Nephron progenitor cell (in vitro differentiated cells): ENCODE data around the gene COMMD1.
A peak's percentile ranks its signal among the peaks of the same experiment; 100 is the strongest.

Experiments
- DNase-seq: peaks from one replicate; pipeline ENCODE4 v3.0.0; 2021
- H3K27ac Mint-ChIP-seq: 2 replicates; pipeline ENCODE4 v1.8.0; 2021; ENCODE audit warnings: mild to moderate bottlenecking, moderate library complexity, mixed read lengths
- H3K27me3 Mint-ChIP-seq: 2 replicates; pipeline ENCODE4 v1.8.0; 2021; ENCODE audit warnings: mild to moderate bottlenecking, low read depth, mixed read lengths; ENCODE audit not compliant: poor library complexity
- H3K36me3 Mint-ChIP-seq: 2 replicates; pipeline ENCODE4 v1.8.0; 2021; ENCODE audit warnings: low read depth, mixed read lengths
- H3K4me1 Mint-ChIP-seq: 2 replicates; pipeline ENCODE4 v1.8.0; 2021; ENCODE audit warnings: mixed read lengths
- H3K4me3 Mint-ChIP-seq: 2 replicates; pipeline ENCODE4 v1.8.0; 2021; ENCODE audit warnings: mild to moderate bottlenecking, moderate library complexity, mixed read lengths
- H3K9me3 Mint-ChIP-seq: 2 replicates; pipeline ENCODE4 v1.8.0; 2021; ENCODE audit warnings: mild to moderate bottlenecking, moderate library complexity, mixed read lengths
- TF ChIP-seq, protein P1 (sequence below): fragments of 200-600 bp; sonication (generic); IDR thresholded peaks from 2 replicates; pipeline ENCODE4 v1.5.0; 2021; ENCODE audit warnings: antibody characterized with exemption

The COMMD1 gene

DNA sequence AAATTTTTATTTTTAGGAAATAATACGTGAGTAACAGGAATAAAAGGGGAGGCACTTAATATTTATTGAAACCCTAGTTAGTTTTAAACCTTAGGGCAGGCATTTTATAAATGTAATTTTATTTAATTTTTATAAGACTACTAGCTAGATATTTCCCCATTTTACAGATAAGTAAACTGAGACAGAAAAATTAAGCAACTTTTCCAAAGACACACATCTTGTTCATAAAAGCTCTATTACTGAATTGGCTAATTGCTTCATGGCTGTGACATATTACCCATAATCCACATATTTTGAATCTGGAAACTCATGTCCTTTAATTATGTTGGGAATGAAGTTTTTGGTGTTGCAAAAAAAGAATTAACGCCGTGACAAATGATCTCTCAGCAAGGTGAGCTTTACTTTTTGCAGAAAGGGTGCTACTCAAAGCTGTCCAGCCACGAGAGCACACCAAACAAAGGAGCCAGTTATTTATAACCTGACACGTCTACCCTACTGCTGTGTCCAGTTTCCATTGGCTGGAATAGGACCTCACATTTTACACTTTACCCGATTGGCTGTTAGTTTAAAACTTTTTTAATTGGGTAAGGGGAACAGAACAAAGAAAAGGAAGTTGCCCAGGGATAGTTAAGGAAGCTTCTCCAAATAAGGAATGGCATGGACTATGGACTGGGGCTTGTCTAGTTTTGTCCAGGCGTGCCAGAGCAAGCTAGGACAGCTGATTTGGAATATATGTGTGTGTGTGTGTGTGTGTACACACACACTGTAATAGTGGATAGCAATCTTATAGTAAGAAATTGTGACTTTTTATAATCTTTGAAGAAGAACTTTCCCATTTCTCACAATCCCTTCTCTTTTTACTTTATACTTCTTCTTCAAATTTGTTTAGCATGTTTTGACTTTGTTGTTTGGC lies 54.2 kb downstream of the COMMD1 start:
- TF ChIP-seq, protein P1, sequence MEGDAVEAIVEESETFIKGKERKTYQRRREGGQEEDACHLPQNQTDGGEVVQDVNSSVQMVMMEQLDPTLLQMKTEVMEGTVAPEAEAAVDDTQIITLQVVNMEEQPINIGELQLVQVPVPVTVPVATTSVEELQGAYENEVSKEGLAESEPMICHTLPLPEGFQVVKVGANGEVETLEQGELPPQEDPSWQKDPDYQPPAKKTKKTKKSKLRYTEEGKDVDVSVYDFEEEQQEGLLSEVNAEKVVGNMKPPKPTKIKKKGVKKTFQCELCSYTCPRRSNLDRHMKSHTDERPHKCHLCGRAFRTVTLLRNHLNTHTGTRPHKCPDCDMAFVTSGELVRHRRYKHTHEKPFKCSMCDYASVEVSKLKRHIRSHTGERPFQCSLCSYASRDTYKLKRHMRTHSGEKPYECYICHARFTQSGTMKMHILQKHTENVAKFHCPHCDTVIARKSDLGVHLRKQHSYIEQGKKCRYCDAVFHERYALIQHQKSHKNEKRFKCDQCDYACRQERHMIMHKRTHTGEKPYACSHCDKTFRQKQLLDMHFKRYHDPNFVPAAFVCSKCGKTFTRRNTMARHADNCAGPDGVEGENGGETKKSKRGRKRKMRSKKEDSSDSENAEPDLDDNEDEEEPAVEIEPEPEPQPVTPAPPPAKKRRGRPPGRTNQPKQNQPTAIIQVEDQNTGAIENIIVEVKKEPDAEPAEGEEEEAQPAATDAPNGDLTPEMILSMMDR: no peak
- Mint-ChIP-seq H3K4me3 (no peak overlapping the region), H3K36me3 (peaks cover 38% of the 10 kb centered on the region), H3K27ac (no peak overlapping the region), H3K9me3 (peaks cover 35% of the 10 kb centered on the region), H3K27me3 (no peaks in the 10 kb centered on the region), H3K4me1 (peaks cover 12% of the 10 kb centered on the region)
- no peak for DNase-seq

DNA sequence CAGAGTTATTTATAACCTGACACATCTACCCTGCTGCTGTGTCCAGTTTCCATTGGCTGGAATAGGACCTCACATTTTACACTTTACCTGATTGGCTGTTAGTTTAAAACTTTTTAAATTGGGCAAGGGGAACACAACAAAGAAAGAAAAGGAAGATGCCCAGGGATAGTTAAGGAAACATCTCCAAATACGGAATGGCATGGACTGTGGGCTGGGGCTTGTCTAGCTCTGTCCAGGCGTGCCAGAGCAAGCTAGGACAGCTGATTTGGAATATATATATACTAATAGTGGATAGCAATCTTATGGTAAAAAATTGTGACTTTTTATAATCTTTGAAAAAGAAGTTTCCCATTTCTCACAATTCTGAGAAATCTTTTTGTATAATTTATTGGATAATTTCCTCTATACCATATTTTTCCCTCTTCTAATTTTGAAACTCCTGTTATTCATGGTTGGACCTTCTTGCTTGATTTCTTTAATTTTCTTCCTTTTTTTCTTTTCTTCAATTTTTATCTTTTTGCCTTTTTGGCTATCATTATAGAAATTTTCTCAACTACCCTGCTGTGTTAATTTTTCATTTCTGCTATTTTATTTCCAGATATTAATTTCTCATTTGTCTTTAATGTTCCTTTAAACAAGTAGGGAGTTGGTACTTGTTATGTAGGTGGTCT lies 55.9 kb downstream of the COMMD1 start:
- Mint-ChIP-seq H3K27me3 (no peaks in the 10 kb centered on the region), H3K4me3 (no peak overlapping the region), H3K4me1 (peaks cover 12% of the 10 kb centered on the region), H3K36me3 (peaks cover 38% of the 10 kb centered on the region), H3K27ac (no peak overlapping the region), H3K9me3 (peaks cover 35% of the 10 kb centered on the region)
- no peak for DNase-seq
- TF ChIP-seq, protein P1: no peak

DNA sequence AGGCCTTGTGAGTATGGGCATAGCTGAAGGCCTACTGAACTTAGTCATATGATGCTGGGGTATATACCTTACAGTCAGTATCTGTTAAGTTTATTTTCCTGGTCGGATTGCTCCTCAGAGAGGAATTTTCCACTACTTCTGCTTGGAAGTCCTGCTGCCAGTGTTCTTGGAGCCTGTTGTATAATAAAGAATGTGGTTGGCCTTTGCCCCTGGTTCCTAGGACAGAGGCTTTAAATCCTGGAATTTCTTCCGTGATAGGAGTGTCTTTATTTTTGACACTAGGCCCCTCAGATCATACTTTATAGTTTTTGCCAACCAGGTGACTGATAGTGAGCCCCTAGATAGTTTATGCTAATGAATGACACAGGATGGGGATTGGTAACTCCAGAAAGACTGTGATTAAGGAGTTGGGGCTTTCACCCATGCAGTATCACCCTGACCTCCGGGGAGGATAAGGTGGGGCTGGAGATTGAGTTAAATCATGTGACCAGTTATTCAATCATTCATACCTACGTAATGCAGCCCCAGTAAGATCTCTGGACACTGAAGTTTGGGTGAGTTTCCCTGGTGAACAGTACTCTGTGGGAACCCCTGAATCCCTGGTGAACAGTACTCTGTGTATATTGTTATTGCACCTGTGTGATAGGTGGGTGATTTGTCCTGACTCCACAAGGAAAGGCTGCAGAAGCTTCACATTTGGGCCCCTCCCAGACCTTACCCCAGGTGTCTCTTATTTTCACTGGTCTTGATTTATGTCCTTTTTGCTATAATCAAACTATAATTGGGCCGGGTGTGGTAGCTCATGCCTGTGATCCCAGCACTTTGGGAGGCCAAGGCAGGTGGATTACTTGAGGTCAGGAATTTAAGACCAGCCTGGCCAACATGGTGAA lies 56.9 kb downstream of the COMMD1 start:
- Mint-ChIP-seq H3K27ac (peak overlapping the region; percentile 32), H3K9me3 (peaks cover 35% of the 10 kb centered on the region), H3K36me3 (peaks cover 38% of the 10 kb centered on the region), H3K4me3 (no peak overlapping the region), H3K27me3 (peaks cover 3% of the 10 kb centered on the region), H3K4me1 (peaks cover 7% of the 10 kb centered on the region)
- DNase-seq: no peak
- TF ChIP-seq, protein P1: no peak

DNA sequence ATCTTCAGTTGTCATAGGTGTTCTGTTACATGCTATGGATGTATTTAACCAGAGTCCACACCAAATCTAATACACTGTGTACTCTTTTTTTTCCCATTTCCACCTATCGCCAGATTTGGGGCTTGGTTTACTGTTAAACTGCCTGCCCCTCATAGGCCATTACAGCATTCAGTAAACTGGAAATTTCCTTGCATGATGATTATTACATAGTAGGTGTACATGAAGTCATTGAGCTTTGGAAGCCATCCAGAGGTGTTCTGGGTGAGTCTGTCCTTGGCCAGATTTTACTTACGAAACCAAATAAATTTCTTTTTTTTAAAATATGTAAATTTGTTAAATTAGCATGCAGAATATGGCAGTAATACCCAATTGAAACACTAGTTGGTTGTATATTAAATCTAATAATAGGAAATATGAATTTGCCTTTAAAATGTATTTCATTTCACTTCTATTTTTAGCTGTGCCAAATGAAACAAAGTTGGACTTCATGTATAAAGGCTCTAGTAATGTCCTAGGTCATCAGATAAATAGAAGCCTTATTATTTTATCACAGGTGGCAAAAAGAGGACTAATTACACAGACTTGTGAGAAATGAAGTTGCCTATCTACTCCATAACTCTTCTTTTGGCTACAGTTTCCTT lies 60.7 kb downstream of the COMMD1 start:
- no peak overlapping the region for H3K27ac Mint-ChIP-seq
- H3K9me3 Mint-ChIP-seq: peaks cover 9% of the 10 kb centered on the region
- H3K27me3 Mint-ChIP-seq: peaks cover 3% of the 10 kb centered on the region
- no peak for DNase-seq
- H3K36me3 Mint-ChIP-seq: peaks cover 11% of the 10 kb centered on the region
- H3K4me3 Mint-ChIP-seq: no peak overlapping the region
- peaks cover 5% of the 10 kb centered on the region for H3K4me1 Mint-ChIP-seq
- TF ChIP-seq, protein P1: no peak

DNA sequence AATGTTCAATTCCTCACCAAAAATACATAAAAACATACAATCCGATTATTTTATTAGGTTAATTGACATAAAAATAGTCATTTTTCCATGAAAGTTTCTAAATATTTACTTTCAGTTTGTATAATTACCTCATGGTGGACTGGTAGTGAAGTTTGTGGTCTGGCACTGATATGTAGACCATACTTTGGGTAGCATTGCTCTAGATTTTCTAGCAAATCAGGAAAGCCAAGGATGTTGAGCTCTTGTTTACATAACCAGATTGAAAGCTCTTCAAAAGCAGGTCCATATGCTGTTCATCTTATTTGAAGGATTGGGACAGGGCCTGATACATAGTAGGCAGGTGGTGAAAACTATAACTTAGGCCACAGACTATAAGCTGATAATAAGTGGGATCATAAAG lies 61.8 kb downstream of the COMMD1 start:
- H3K27me3 Mint-ChIP-seq: peaks cover 3% of the 10 kb centered on the region
- no peak for DNase-seq
- H3K9me3 Mint-ChIP-seq: no peaks in the 10 kb centered on the region
- TF ChIP-seq, protein P1: no peak
- no peak overlapping the region for H3K4me3 Mint-ChIP-seq
- peaks cover under 1% of the 10 kb centered on the region for H3K36me3 Mint-ChIP-seq
- H3K27ac Mint-ChIP-seq: no peak overlapping the region
- H3K4me1 Mint-ChIP-seq: peaks cover 8% of the 10 kb centered on the region
